Stimulated activated CD8-positive, alpha-beta memory T cell treated with anti-CD3 and anti-CD28 coated beads, Interleukin-15, amount 100 ng/mL, for 48 hours (primary cell): ENCODE results near the gene TBC1D5.
"Not testable (repeated sequence)": the region's sequence is repeated elsewhere in the genome, so short reads cannot be mapped to it uniquely, and the experiment has no call there.

Experiments used
- DNase-seq, 2 donors: peaks; one replicate each; pipeline ENCODE4 v3.0.0-alpha.2; 2020; ENCODE audit warnings: low read depth in 2 of 2

Gene TBC1D5

GRCh38 chr3:17546500-17547255 is 195.8 kb downstream of the TBC1D5 start:
- DNase-seq = no peak

DNA sequence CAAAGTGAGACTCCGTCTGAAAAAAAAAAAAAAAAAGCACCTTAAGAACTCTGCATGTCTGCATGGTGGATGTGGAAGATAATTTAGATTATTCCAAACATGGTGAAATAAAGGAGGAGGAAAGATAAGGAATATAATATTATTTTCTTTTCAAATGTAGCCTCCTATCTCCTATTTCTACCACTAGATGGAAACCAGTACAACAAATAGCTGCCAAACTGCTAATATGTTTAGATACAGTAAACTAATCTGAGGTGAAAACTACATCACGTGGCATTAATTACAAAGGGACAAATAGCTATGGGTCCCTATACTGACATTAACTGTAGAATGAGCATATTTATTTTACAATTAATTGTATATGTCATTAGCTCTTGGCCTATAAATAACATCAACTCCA is 197.8 kb downstream of the TBC1D5 start:
- DNase-seq = no peak

GRCh38 chr3:17542591-17542990 is 199.8 kb downstream of the TBC1D5 start:
- no peak for DNase-seq

DNA sequence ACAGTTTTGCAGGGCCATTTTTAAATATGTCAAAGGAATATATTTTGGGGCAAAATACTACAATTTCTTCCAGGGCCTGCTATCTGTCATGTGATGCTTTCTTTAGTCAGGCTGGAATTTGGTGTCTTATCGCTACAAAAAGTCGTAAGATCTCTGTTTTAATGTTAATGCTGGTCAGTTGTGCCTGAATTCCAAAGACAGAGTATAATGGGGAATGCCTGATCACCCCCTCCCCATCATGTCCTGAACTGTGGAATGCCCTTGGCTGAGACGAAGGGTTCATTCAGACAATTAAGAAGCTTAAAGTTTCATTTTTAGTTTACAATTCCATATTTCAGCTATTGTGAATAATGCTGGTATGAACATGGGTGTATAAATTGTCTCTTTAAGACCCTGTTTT is 203.0 kb downstream of the TBC1D5 start:
- no peak for DNase-seq

GRCh38 chr3:17535274-17535673 is 207.2 kb downstream of the TBC1D5 start:
- no peak for DNase-seq

- not testable (repeated sequence) for DNase-seq
Measured at GRCh38 chr3:17532446-17532845, 210.0 kb downstream of the TBC1D5 start.

GRCh38 chr3:17529677-17530076 is 212.8 kb downstream of the TBC1D5 start:
- DNase-seq = no peak

- no peak for DNase-seq
Measured at GRCh38 chr3:17518189-17519059, 224.0 kb downstream of the TBC1D5 start.

GRCh38 chr3:17515445-17516234 is 226.8 kb downstream of the TBC1D5 start:
- no peak for DNase-seq

- DNase-seq = no peak
Measured at GRCh38 chr3:17514597-17514996, 227.8 kb downstream of the TBC1D5 start.

DNA sequence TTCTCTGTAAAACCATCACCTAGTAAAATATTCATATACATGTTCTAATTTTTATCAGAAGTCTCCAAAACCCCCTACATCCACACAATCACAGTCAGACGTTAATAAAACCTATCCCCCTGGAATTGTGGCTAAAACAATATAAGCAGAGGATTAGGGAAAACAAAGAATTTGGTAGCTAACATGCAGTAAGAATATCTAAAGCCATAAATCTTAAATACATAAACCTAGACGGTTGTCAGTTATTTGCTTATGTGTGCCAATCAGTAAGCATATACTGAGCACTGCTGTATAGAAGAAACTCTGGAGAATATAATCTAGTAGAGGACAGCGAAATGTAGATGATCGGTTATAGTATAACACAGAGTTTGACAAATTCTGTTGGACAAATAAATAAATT is 232.2 kb downstream of the TBC1D5 start:
- no peak for DNase-seq

DNA sequence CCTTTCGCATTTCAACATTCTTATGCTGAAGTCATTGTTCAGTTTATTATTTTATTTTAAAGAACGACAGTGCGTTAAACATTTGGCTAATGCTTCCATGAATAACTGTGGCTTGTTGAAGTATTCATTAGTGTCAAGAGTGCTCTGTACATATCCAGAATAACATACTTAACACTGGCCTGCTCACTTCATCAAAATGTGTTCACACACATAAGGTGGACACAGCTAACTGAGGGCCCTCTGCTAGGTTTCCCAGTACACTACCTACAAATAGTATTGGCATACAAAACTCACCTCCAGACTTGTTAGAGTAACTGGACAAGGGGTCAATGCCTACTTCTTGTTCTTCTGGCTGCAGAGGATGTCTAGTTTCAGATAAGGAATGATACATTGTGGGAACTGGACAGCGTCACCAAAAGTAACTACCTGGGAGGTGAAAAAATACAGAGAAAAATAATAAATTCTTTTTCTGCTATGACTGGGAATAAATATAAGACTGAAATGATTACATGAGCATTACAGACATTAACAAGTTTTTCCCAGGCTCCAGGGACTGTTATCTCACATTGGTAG is 234.2 kb downstream of the TBC1D5 start:
- DNase-seq = no peak

DNA sequence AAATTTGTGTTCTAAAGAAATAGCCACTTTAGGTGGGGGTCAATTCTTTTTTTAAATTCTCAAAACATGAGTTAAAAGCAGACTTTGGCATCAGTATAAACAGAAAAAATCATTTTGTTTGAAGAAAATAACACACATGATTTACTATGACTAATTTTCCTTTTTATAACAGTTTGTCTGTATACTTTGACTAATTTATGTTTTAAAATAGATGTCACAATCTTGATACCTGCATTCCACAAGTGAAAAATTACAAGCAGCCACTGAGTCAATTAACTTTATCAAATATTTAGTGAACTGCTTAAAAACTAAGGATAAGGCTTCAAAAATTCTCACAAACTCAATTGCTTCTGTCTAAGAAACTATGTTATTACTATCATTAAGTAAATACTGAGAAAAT is 235.0 kb downstream of the TBC1D5 start:
- no peak for DNase-seq

DNA sequence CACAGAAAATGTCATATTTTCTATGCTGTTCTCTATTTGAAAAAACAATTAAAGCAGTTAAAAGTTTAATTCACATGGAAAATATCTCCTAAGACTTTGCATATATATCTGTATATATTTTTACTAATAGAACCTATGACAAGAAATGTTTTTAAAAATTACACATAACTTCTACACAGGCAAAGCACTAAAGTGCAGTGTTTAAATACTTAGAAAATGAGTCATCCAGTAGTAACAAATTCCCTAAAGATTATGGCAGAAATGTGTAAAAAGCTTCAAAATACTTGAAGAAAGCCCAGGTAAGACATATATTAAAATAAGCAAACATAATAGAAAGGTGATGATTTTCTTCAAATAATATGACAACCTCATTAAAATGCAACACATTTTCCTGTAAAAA is 236.6 kb downstream of the TBC1D5 start:
- no peak for DNase-seq

DNA sequence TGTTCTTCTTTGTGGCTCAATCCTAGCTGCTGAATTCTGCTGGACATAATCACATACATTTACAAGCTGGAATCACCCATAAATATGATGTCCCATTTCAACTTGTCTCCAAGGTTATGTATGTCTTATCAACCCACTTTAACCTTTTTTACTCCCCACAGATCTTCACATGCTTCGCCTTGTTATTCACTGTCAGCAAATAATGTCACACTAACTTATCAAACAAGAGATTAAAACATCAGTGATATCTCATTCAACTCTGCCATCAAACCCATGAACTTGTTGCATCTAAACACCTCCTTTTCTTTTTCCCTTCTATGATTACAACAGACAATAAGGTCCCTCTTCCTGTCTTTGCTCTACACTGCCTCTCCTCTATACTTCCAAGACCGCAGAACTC is 240.7 kb downstream of the TBC1D5 start:
- no peak for DNase-seq

DNA sequence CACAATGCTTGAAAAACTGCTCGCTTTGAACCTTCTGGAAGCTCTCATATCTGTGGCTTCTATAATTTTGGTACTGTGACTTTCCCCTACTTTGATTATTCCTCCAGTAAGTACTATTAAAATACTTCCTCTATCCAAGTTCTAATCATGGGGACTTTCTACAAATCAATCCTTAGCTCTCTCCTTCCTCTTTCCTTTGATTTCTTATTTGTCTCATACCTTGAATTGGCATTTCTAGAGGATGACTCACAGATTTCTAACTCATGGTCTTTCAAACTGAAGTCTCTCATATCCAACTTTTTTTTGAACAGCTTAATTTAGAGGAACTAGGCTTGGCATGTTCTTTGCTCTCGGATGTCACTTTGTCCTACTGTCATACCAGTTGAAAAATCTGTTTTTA is 241.8 kb downstream of the TBC1D5 start:
- no peak for DNase-seq

DNA sequence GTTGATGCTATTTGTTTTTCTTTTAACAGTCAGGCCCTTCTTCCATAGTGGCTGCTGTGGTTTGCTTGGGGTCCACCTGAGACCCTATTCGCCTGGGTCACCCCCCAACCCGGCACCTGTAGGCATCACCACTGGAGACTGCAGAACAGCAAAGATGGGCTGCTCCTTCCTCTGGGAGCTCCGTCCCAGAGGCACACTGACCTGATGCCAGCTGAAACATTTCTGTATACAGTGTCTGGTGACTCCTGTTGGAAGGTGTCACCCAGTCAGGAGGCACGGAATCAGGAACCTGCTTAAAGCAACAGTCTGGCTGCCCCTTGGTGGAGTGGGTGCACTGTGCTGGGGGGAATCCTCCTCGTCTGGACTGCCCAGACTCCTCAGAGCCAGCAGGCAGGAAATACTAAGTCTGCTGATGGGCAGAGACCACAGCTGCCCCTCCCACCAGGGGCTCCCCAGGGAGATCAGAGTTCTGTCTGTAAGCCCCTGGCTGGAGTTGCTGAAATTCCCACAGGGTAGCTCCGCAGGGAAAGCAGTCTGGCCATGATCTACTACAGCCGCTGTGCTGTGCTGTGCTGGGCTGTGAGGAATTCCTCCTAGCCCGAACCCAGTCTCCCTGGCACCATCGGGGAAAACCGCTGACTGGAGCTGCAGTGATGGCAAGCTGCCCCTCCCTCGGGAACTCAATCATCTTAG is 248.2 kb downstream of the TBC1D5 start:
- DNase-seq = no peak

DNA sequence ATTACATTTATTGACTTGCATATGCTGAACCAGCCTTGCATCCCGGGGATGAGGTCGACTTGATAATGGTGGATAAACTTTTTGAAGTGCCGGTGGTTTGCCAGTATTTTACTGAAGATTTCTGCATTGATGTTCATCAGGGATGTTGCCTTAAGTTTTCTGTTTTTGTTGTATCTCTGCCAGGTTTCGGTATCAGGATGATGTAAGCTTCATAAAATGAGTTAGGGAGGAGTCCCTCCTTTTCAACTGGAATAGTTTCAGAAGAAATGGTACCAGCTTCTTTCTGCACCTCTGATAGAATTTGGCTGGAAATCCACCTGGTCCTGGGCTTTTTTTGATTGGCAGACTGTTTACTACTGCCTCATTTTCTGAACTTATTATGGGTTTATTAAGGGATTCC is 250.8 kb downstream of the TBC1D5 start:
- no peak for DNase-seq

GRCh38 chr3:17491190-17491589 is 251.2 kb downstream of the TBC1D5 start:
- DNase-seq = not testable (repeated sequence)

- DNase-seq = no peak
Measured at GRCh38 chr3:17489139-17489538, 253.3 kb downstream of the TBC1D5 start.

GRCh38 chr3:17481116-17481515 is 261.3 kb downstream of the TBC1D5 start:
- no peak for DNase-seq
